ENCODE data around the gene GLRX2.
A peak's percentile ranks its signal among the peaks of the same experiment; 100 is the strongest.

The GLRX2 gene

DNA sequence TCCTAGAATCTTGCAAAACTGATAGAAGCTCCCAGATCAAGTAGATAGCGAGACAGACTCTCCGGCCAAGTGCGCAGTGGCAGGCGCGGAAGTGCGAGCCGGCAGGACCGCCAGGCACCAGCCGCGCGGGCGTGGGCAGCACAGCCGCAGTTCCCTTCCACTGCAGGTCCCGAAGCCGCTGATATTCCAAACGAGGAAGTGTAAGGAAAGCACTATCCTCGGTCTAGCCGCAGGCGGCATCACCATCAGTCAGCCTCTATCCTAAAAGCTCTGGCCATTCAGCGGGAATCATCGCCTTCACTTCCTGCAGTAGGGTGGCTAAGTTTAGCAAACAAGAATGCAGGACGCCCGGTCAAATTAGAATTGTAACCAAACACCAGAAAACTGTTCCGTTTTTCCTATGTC is 710 bp downstream of the GLRX2 start:
- no peak for TF ChIP-seq CTCF (IDR thresholded peaks at IDR 0.05; ENCODE audit: low read depth, low read length)
- peak in 1 of 2 donors; percentile 47 for DNase-seq (ENCODE audit: low read depth in 2 of 2)

GRCh38 chr1:193103759-193104501 is 1.3 kb downstream of the GLRX2 start:
- DNase-seq (ENCODE audit: low read depth in 2 of 2) = peak; percentile 9 to 22
- peak overlapping the region; percentile 74 to 82 for H3K4me3 ChIP-seq (replicated peaks in 1 of 2; ENCODE audit: low read depth in 2 of 2, low read length in 2 of 2)
- TF ChIP-seq CTCF (IDR thresholded peaks at IDR 0.05; ENCODE audit: low read depth, low read length) = no peak

More for the DNA sequence above, 710 bp downstream of the GLRX2 start:
- peak overlapping the region; percentile 74 to 82 for H3K4me3 ChIP-seq (replicated peaks in 1 of 2; ENCODE audit: low read depth in 2 of 2, low read length in 2 of 2)

GRCh38 chr1:193102662-193103061 is 2.6 kb downstream of the GLRX2 start:
- TF ChIP-seq CTCF (IDR thresholded peaks at IDR 0.05; ENCODE audit: low read depth, low read length) = no peak
- no peak overlapping the region for H3K4me3 ChIP-seq (replicated peaks in 1 of 2; ENCODE audit: low read depth in 2 of 2, low read length in 2 of 2)
- DNase-seq (ENCODE audit: low read depth in 2 of 2) = no peak

GRCh38 chr1:193094112-193094511 is 11.1 kb downstream of the GLRX2 start:
- no peak for DNase-seq (ENCODE audit: low read depth in 2 of 2)
- TF ChIP-seq CTCF (IDR thresholded peaks at IDR 0.05; ENCODE audit: low read depth, low read length) = no peak
- H3K4me3 ChIP-seq (replicated peaks in 1 of 2; ENCODE audit: low read depth in 2 of 2, low read length in 2 of 2) = no peak overlapping the region

GRCh38 chr1:193090865-193091264 is 14.3 kb downstream of the GLRX2 start:
- no peak overlapping the region for H3K4me3 ChIP-seq (replicated peaks in 1 of 2; ENCODE audit: low read depth in 2 of 2, low read length in 2 of 2)
- TF ChIP-seq CTCF (IDR thresholded peaks at IDR 0.05; ENCODE audit: low read depth, low read length) = no peak
- no peak for DNase-seq (ENCODE audit: low read depth in 2 of 2)

DNA sequence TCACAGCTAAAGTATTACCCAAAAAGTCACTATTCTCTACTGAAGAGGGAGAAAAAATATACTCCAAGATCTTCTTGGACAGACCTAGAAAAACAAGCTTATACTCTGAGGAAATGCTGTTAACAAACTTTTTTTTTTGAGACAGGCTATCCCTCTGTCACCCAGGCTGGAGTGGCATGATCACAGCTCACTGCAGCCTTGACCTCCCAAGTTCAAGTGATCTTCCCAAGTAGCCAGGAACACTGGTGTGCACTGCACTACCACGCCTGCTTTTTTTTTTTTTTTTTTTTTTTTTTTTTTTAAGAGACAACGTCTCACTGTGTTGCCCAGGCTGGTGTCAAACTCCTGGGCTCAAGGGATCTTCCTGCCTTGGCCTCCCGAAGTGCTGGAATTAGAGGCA is 17.3 kb downstream of the GLRX2 start:
- H3K4me3 ChIP-seq (replicated peaks in 1 of 2; ENCODE audit: low read depth in 2 of 2, low read length in 2 of 2) = no peak overlapping the region

More for the DNA sequence above, 17.3 kb downstream of the GLRX2 start:
- TF ChIP-seq CTCF (IDR thresholded peaks at IDR 0.05; ENCODE audit: low read depth, low read length) = no peak
- DNase-seq (ENCODE audit: low read depth in 2 of 2) = no peak
